ENCODE results near the gene TAS2R31. TPM values are rescaled to one million over a fixed set of nuclear protein-coding genes. Genes with fewer than 3 reads are reported as not detected.
"Not testable (repeated sequence)": the region's sequence is repeated elsewhere in the genome, so short reads cannot be mapped to it uniquely, and the experiment has no call there.

Gene TAS2R31
- total and polyA plus RNA-seq, 10 of the 15 experiments (the other 5 are each of a cell fraction or from before 2014, with no cell fraction given): 0.09 to 4.9 (median 0.77) TPM

- TF ChIP-seq, protein P1, sequence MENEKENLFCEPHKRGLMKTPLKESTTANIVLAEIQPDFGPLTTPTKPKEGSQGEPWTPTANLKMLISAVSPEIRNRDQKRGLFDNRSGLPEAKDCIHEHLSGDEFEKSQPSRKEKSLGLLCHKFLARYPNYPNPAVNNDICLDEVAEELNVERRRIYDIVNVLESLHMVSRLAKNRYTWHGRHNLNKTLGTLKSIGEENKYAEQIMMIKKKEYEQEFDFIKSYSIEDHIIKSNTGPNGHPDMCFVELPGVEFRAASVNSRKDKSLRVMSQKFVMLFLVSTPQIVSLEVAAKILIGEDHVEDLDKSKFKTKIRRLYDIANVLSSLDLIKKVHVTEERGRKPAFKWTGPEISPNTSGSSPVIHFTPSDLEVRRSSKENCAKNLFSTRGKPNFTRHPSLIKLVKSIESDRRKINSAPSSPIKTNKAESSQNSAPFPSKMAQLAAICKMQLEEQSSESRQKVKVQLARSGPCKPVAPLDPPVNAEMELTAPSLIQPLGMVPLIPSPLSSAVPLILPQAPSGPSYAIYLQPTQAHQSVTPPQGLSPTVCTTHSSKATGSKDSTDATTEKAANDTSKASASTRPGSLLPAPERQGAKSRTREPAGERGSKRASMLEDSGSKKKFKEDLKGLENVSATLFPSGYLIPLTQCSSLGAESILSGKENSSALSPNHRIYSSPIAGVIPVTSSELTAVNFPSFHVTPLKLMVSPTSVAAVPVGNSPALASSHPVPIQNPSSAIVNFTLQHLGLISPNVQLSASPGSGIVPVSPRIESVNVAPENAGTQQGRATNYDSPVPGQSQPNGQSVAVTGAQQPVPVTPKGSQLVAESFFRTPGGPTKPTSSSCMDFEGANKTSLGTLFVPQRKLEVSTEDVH (IDR thresholded peaks at IDR 0.05; ENCODE audit: low read depth, partially characterized antibody): no peak
- TF ChIP-seq RCOR1 (conservative IDR thresholded peaks at IDR 0.05; ENCODE audit: low read depth, low read length) (no peak), REST (IDR thresholded peaks at IDR 0.05; ENCODE audit: low read depth, low read length) (no peak), RBBP5 (conservative IDR thresholded peaks at IDR 0.05) (no peak), SP1 (IDR thresholded peaks at IDR 0.05; ENCODE audit: low read depth, low read length) (no peak), E2F4 (IDR thresholded peaks at IDR 0.05; ENCODE audit: low read depth, low read length) (no peak)
These were observed 8.0 kb upstream of the TAS2R31 start (continued) for GRCh38 chr12:11039171-11039570.

- POLR2A ChIA-PET; intact Hi-C loops (cut with micrococcal nuclease; ENCODE audit: unreplicated experiment): not testable (repeated sequence)
These were observed 2.8 kb upstream of the TAS2R31 start for GRCh38 chr12:11033959-11034358.

More at GRCh38 chr12:11033959-11034358, 2.8 kb upstream of the TAS2R31 start:
- H3K36me3 ChIP-seq (ENCODE audit: control insufficient read depth in 2 of 2, insufficient read depth in 2 of 2, low read length in 1 of 2); H3K4me3 ChIP-seq; CTCF ChIA-PET; RAD21 ChIA-PET (ENCODE audit: unreplicated experiment); H3K9ac ChIP-seq (ENCODE audit: control insufficient read depth, insufficient read depth, low read length); H3K27me3 ChIP-seq (replicated peaks in 1 of 2; ENCODE audit: control insufficient read depth in 2 of 2, insufficient read depth in 2 of 2, low read length in 1 of 2); FAIRE-seq; BruUV-seq (replicated peaks); H3K9me3 ChIP-seq (replicated peaks; ENCODE audit: control insufficient read depth, insufficient read depth, low read length); H3K4me1 ChIP-seq (ENCODE audit: control insufficient read depth, insufficient read depth, low read length); H3K4me2 ChIP-seq (ENCODE audit: control insufficient read depth, insufficient read depth); H3K79me2 ChIP-seq (ENCODE audit: control insufficient read depth, insufficient read depth, low read length); SMC1A ChIA-PET (ENCODE audit: uncharacterized antibody, unreplicated experiment); H4K20me1 ChIP-seq (ENCODE audit: control insufficient read depth, insufficient read depth); H3K27ac ChIP-seq (ENCODE audit: control insufficient read depth, insufficient read depth); in situ Hi-C loops (cut with MboI); DNase-seq (ENCODE audit: low read depth, low spot score); H2AFZ ChIP-seq (ENCODE audit: control insufficient read depth, low read depth, low read length): not testable (repeated sequence)
- WGBS (ENCODE audit: insufficient coverage, insufficient replicate concordance, low lambda C conversion rate, missing lambda C conversion rate): 100% methylated on average over 1 of the region's 3 CpGs
- peak; percentile 56 for ATAC-seq
